ENCODE measurements around the gene CGNL1.

The CGNL1 gene

GRCh38 chr15:57528940-57529565 lies 152.7 kb downstream of the CGNL1 start:
- DNase-seq = no peak

GRCh38 chr15:57529748-57530147 lies 153.4 kb downstream of the CGNL1 start:
- DNase-seq = no peak

GRCh38 chr15:57532731-57533447 lies 156.6 kb downstream of the CGNL1 start:
- no peak for DNase-seq

GRCh38 chr15:57533448-57533799 lies 157.1 kb downstream of the CGNL1 start:
- no peak for DNase-seq

- DNase-seq = no peak
Measured at GRCh38 chr15:57534281-57534680, 158.0 kb downstream of the CGNL1 start.

- DNase-seq = no peak
Measured at GRCh38 chr15:57537072-57537471, 160.8 kb downstream of the CGNL1 start.

- DNase-seq = no peak
Measured at GRCh38 chr15:57537488-57538264, 161.4 kb downstream of the CGNL1 start.

- no peak for DNase-seq
Measured at GRCh38 chr15:57538265-57538529, 161.9 kb downstream of the CGNL1 start.

GRCh38 chr15:57538821-57539220 lies 162.5 kb downstream of the CGNL1 start:
- no peak for DNase-seq

- no peak for DNase-seq
Measured at GRCh38 chr15:57540211-57540610, 163.9 kb downstream of the CGNL1 start.

- DNase-seq = no peak
Measured at GRCh38 chr15:57540736-57541135, 164.4 kb downstream of the CGNL1 start.

GRCh38 chr15:57541271-57541670 lies 165.0 kb downstream of the CGNL1 start:
- no peak for DNase-seq

- no peak for DNase-seq
Measured at GRCh38 chr15:57541805-57542504, 165.7 kb downstream of the CGNL1 start.

GRCh38 chr15:57542505-57542817 lies 166.2 kb downstream of the CGNL1 start:
- DNase-seq = no peak

GRCh38 chr15:57544848-57545480 lies 168.7 kb downstream of the CGNL1 start:
- DNase-seq = no peak

GRCh38 chr15:57545995-57546394 lies 169.7 kb downstream of the CGNL1 start:
- DNase-seq = no peak

GRCh38 chr15:57547243-57547755 lies 171.0 kb downstream of the CGNL1 start:
- no peak for DNase-seq

GRCh38 chr15:57548351-57548750 lies 172.0 kb downstream of the CGNL1 start:
- no peak for DNase-seq

- no peak for DNase-seq
Measured at GRCh38 chr15:57548835-57549234, 172.5 kb downstream of the CGNL1 start.

GRCh38 chr15:57549935-57550334 lies 173.6 kb downstream of the CGNL1 start:
- no peak for DNase-seq

GRCh38 chr15:57550640-57551039 lies 174.3 kb downstream of the CGNL1 start:
- DNase-seq = no peak

GRCh38 chr15:57551715-57552677 lies 175.7 kb downstream of the CGNL1 start:
- DNase-seq = no peak
